Measurements from ENCODE around the gene C5. TPM values are rescaled to one million over a fixed set of nuclear protein-coding genes. Genes with fewer than 3 reads are reported as not detected.

The C5 gene
- total RNA-seq, 1 experiment from 2014 or later: 1.1 TPM

DNA sequence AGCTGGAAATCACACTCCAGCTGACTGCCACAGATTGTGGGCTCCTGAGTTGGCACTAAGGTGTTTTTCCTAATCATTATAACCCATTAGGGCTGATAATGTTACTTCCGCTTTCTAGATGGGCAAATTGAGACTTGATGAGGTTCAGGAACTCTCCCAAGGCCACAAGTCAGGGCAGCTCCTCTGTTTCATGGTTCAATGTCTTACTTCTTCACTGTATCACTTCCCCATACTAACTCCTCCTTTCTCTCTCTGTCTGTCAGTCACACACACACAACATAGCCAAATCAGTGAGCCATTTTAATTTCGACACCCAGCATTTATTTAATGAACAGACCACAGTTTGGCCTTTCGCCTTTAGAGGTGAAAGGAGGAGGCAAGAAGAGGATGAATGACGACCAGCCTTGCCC, 105.6 kb downstream of the C5 start:
- DNase-seq (ENCODE audit: low read depth): no peak

DNA sequence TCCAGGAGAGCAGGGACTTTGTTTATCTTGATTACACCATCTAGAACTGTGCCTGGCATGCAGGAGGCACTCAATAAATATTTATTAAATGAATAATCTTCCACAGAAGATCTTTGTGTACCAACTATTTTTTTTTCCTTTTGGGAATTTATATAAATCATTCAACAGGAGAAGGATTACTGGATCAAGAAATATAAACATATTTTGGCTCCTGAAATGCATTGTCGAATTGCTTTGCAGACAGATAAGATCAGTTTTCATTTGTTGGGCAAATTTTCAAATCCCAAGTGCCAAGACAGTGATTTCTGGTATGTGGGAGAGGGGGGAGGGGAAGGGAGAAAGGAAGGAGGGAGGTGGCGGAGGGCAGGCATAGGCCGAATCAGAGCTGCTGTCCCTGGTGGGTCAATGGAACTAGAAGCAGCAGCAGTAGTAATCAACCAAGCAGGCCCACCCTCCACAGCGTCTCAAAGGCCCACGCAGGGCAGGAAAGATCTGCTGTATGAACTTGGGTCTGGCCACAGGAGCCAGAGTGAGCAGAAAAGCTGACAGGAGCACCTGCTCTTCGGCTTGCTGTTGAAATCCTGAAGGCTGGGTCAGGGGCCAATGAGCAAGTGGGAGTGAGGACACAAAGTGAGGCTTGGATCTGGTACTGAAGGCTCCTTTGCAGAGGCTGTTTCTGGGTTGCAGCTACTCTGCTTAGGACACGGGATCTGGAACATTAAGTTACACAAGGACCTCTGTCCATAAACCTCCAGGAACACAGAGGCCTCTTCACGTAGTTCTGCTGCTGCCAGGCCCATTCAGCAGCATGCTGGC, 107.7 kb downstream of the C5 start:
- no peak for DNase-seq (ENCODE audit: low read depth)

- peak; percentile 53 for DNase-seq (ENCODE audit: low read depth)
These were observed 108.9 kb downstream of the C5 start for GRCh38 chr9:120941046-120941770.

- DNase-seq (ENCODE audit: low read depth): no peak
These were observed 109.5 kb downstream of the C5 start for GRCh38 chr9:120940573-120940972.

- DNase-seq (ENCODE audit: low read depth): no peak
These were observed 111.2 kb downstream of the C5 start for GRCh38 chr9:120938851-120939250.

DNA sequence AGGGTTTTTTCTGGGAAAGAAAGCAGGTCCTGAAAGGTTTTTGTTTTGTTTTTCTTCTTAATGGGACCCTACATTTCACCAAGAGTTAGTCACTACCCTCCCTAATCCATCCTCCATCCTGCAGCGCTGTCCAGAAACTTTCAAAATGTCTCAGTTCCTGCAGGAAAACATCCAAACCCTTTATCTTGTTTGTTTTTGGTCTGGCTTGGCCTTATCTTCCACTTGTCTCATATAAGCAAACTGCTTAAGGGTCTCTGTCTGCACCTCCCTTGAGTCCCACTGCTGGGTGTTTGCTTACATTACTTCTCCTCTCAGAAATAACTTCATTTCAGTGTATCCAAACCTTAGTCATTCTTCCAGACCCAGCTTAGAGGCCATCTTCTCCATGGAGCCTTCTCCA, 112.5 kb downstream of the C5 start:
- no peak for DNase-seq (ENCODE audit: low read depth)

GRCh38 chr9:120937127-120937526, 112.9 kb downstream of the C5 start:
- no peak for DNase-seq (ENCODE audit: low read depth)

- no peak for DNase-seq (ENCODE audit: low read depth)
These were observed 113.3 kb downstream of the C5 start for GRCh38 chr9:120936764-120937122.

GRCh38 chr9:120936011-120936763, 113.9 kb downstream of the C5 start:
- peak; percentile 92 for DNase-seq (ENCODE audit: low read depth)

GRCh38 chr9:120935383-120935857, 114.7 kb downstream of the C5 start:
- DNase-seq (ENCODE audit: low read depth): peak; percentile 97

DNA sequence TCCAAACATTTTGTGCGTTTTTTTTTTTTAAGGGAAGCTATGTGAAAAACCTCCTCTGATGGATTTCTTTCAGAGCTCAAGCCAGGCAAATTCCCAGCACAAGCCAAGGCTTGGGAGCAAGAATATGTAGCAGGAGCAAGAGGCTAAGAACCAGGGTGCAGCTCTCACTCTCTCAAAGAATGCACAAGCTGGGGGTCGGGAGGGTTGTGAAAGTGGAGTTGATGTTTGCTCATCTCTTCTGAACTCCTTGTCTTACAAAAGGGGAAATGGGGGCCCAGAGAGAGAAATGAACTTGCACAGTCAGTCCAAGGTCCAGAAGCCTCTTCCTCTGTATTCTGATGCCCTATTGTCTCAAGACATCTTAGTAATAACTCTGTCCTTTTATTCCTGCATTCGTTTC, 115.8 kb downstream of the C5 start:
- no peak for DNase-seq (ENCODE audit: low read depth)

- DNase-seq (ENCODE audit: low read depth): no peak
These were observed 116.6 kb downstream of the C5 start for GRCh38 chr9:120933310-120934055.

- DNase-seq (ENCODE audit: low read depth): no peak
These were observed 117.8 kb downstream of the C5 start for GRCh38 chr9:120932086-120932823.

GRCh38 chr9:120931231-120932085, 118.6 kb downstream of the C5 start:
- peak; percentile 76 for DNase-seq (ENCODE audit: low read depth)

DNA sequence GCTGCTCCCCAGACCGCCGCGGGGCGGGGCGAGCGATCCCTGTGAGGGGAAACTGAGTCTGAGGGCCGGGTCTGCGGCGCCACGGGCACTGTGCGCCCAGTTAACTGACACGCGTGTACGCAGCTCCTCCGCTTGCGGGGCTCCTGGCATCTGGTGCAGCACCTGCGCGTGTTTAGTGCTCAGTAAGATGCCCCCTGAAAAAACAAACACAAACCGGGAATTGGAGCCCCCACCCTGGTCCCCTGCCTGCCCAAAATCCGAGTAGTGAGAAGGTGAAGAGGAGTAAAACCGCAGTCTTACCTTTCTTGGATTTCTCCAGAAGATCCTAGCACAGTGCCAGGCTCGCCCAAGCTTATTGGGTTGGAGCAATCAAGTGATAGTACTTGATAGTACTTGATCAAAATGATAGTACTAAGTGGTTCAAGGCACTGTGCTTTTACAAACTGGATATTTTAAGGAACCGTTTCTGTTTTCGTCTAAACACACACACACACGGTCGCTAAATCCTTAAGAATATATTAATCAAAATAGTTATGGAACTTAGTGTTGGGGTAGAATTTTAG, 120.8 kb downstream of the C5 start:
- no peak for DNase-seq (ENCODE audit: low read depth)

- DNase-seq (ENCODE audit: low read depth): no peak
These were observed 121.4 kb downstream of the C5 start for GRCh38 chr9:120928483-120929228.

DNA sequence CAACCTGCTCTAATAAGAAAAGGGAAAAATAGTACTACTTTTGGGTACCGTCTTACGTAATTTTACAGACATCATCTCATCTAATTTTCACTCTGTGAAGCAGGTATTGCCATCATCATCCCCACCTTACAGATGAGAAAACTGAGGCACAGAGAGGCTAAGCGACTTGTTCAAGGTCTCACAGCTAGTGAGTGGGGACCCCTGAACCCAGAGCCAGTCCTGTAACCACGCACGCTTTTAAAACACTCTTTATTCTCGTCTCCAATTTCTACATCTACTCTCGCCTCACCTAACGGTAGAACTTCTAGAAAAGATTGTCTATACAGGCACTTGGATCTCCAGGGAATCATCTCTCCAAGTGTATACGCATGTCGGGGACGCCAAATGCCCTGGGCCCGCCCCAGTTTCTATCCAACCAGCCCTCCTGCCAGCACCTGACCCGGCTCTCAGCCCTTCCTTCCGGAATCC, 122.0 kb downstream of the C5 start:
- DNase-seq (ENCODE audit: low read depth): no peak

- no peak for DNase-seq (ENCODE audit: low read depth)
These were observed 122.6 kb downstream of the C5 start for GRCh38 chr9:120927269-120928014.
